Progenitor cell of endocrine pancreas (in vitro differentiated cells): ENCODE results near the gene CTPS1. TPM values are rescaled to one million over a fixed set of nuclear protein-coding genes. Genes with fewer than 3 reads are reported as not detected.

ENCODE experiments used
- DNase-seq: peaks from one replicate; pipeline ENCODE4 v3.0.0; 2021; ENCODE audit warnings: low spot score; ENCODE audit not compliant: unreplicated experiment
- H3K27ac Mint-ChIP-seq: 2 replicates; pipeline ENCODE4 v1.8.0; 2021; ENCODE audit warnings: mild to moderate bottlenecking, moderate library complexity, mixed read lengths
- H3K27me3 Mint-ChIP-seq: 2 replicates; pipeline ENCODE4 v1.8.0; 2021; ENCODE audit warnings: mixed read lengths
- H3K36me3 Mint-ChIP-seq: 2 replicates; pipeline ENCODE4 v1.8.0; 2022; ENCODE audit warnings: mixed read lengths; ENCODE audit not compliant: insufficient read depth
- H3K4me1 Mint-ChIP-seq: 2 replicates; pipeline ENCODE4 v1.8.0; 2021; ENCODE audit warnings: low read depth, mixed read lengths
- H3K4me3 Mint-ChIP-seq: 2 replicates; pipeline ENCODE4 v1.8.0; 2021; ENCODE audit warnings: low read depth, mild to moderate bottlenecking, moderate library complexity, mixed read lengths
- H3K9me3 Mint-ChIP-seq: 2 replicates; pipeline ENCODE4 v1.8.0; 2021; ENCODE audit warnings: low read depth, mixed read lengths
- CTCF ChIP-seq: fragments of 200-600 bp; sonication (generic); IDR thresholded peaks from one replicate; pipeline ENCODE4 v1.5.0; 2021; ENCODE audit warnings: antibody characterized with exemption, mild to moderate bottlenecking; ENCODE audit not compliant: unreplicated experiment
- total RNA-seq: library from RNA; stranded (reverse); gene quantifications from 2 replicates; pipeline ENCODE4 v1.2.1, GENCODE V29; 2021

CTPS1 gene
- total RNA-seq, 1 donor from 2014 or later: 37.6 TPM

- Mint-ChIP-seq H3K9me3 (no peaks in the 10 kb centered on the region), H3K36me3 (peaks cover 20% of the 10 kb centered on the region), H3K4me1 (peaks cover 31% of the 10 kb centered on the region), H3K27me3 (no peaks in the 10 kb centered on the region), H3K4me3 (no peak overlapping the region), H3K27ac (no peak overlapping the region)
- DNase-seq: no peak
- no peak for TF ChIP-seq CTCF
These were observed 5.7 kb downstream of the CTPS1 start for GRCh38 chr1:40985161-40985560.

- Mint-ChIP-seq H3K4me1 (peaks cover 26% of the 10 kb centered on the region), H3K27me3 (no peaks in the 10 kb centered on the region), H3K27ac (no peak overlapping the region), H3K36me3 (peaks cover 23% of the 10 kb centered on the region), H3K4me3 (no peak overlapping the region), H3K9me3 (no peaks in the 10 kb centered on the region)
- no peak for DNase-seq
- no peak for TF ChIP-seq CTCF
These were observed 6.4 kb downstream of the CTPS1 start for GRCh38 chr1:40985875-40986274.

- H3K4me3 Mint-ChIP-seq: no peak overlapping the region
- H3K27me3 Mint-ChIP-seq: no peaks in the 10 kb centered on the region
- peaks cover 26% of the 10 kb centered on the region for H3K36me3 Mint-ChIP-seq
- no peaks in the 10 kb centered on the region for H3K9me3 Mint-ChIP-seq
- DNase-seq: no peak
- peaks cover 21% of the 10 kb centered on the region for H3K4me1 Mint-ChIP-seq
- no peak for TF ChIP-seq CTCF
- no peak overlapping the region for H3K27ac Mint-ChIP-seq
These were observed 6.9 kb downstream of the CTPS1 start for GRCh38 chr1:40986328-40986783.

GRCh38 chr1:40986956-40987355 is 7.5 kb downstream of the CTPS1 start:
- H3K9me3 Mint-ChIP-seq: no peaks in the 10 kb centered on the region
- TF ChIP-seq CTCF: no peak
- no peaks in the 10 kb centered on the region for H3K27me3 Mint-ChIP-seq
- DNase-seq: no peak
- H3K27ac Mint-ChIP-seq: no peak overlapping the region
- H3K4me3 Mint-ChIP-seq: no peak overlapping the region
- peaks cover 30% of the 10 kb centered on the region for H3K36me3 Mint-ChIP-seq
- H3K4me1 Mint-ChIP-seq: peaks cover 16% of the 10 kb centered on the region

- Mint-ChIP-seq H3K36me3 (peaks cover 34% of the 10 kb centered on the region), H3K4me1 (peaks cover 10% of the 10 kb centered on the region), H3K4me3 (no peak overlapping the region), H3K27ac (no peak overlapping the region), H3K9me3 (no peaks in the 10 kb centered on the region), H3K27me3 (no peaks in the 10 kb centered on the region)
- TF ChIP-seq CTCF: no peak
- DNase-seq: no peak
These were observed 8.2 kb downstream of the CTPS1 start for GRCh38 chr1:40987439-40988276.
